NAMALWA (cell line): ENCODE data around the gene NPSR1.
A peak's percentile ranks its signal among the peaks of the same experiment; 100 is the strongest.

Experiments
- DNase-seq: peaks from one replicate; pipeline ENCODE4 v3.0.0-alpha.2; 2015; ENCODE audit warnings: low spot score

NPSR1 gene

DNA sequence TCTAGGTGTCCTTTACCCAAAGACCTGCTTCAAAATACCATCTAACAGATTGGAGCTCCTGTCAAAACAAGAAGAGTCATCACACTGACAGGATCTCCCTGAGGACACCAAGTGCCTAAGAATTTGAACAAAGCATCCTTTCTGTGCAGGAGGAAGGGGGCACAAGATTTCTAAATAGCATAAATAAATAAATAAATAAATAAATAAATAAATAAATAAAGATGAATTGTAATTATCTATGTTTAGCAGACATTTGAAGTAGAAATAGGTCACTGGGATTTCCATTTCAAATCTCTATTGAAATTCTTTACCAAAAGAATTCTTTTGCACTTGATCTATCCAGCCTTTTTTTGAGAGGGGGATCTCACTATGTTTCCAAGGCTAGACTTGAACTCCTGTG, 65.3 kb downstream of the NPSR1 start:
- no peak for DNase-seq

DNA sequence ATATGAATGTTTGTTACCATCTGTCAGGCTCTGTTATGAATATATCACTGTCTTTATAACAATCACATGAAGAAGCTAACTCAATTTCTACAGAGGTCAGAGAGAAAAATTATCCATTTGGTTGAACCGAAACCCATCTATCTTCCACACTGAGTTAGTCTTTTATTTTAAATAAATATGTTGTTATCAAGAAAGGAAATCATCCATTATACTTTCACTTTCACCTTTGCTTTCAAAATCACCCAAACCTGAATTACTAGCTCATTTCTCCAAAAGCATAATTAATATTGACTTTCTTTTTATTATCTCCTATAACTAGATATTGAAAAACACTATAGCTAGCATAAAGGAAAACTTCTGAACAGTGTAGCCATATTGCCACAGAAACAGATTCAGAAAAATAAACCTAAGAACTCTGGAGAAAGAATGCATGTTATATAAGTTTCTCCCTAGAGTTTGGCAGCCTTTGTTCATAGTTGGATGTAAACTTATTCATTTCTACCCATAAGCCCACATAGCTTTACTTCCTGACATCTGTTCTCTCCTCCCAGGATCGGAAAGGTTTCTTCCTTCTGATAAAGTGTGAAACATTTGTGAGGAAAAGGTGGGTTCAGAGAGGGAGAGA, 66.0 kb downstream of the NPSR1 start:
- no peak for DNase-seq

DNA sequence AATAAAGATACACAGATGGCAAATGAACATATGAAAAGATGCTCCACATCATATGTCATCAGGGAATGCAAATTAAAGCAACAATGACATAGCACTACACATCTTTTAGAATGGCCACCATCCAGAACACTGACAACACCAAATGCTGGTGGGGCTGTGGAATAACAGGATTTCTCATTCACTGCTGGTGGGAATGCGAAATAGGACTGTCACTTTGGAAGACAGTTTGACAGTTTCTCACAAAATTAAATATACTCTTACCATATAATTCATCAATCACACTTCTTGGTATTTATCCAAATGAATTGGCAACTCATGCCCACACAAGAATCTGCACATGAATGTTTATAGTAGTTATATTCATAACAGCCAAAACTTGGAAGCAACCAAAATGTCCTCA, 68.2 kb downstream of the NPSR1 start:
- no peak for DNase-seq

DNA sequence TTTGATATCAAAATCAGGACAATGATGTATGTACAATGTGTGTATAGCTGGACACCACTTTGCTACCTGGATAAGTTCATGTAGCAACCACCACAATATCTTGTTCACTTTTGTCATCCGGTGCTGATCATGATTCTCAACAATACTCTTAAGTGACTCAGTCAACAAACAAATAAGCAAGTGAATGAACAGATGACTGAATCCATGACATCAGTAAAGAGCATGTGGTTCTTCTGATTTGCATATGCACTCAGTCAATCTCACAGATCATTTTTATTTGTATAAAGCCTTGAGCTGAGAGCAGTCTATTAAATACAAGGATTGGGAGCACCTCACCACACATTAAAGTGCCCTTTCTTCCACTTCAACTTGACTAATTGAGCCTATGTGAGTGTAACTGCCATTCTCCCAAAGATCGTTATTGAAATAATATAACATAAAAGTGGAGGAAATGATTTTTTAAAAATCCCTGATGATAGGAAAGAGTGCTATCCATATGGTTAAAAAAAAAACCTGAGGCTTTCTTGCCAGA, 69.5 kb downstream of the NPSR1 start:
- peak; percentile 9 for DNase-seq

DNA sequence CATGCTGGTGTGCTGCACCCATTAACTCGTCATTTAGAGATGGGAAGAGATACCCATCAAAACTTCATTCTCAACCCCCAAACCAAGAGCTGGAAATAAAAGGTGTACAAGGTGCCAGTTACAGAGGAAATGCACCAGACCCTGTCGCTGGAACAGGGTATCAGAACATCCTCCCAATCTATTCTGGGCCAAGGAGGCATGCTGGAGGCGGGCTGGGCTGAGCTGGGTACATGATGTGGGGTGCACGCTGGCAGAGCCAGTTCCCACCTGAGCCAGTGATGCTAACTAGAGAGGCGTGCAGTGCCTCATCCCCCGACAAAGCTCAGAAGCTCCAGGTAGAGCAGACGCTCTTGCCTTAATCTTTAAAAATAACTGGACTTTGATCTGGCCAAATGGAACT, 70.1 kb downstream of the NPSR1 start:
- no peak for DNase-seq

DNA sequence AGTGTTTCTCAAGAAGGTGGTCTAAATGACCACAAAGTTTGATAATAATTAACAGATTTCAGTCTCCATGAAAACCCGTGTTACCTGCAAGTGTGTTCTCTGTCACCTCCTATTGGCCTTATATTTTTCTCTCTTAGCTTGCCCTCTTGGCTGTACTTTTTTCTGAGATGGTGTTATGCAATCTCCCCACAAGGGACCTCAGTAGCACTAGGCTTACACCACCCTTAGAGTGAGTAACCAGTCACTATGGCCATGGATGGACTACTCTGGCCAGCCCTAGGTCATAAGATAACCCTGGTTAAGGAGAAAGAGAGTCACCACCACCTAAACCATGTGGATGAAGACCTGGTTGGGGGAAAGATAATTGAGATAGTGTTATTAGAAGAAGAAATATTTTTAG, 76.8 kb downstream of the NPSR1 start:
- DNase-seq, result peak; percentile 9

DNA sequence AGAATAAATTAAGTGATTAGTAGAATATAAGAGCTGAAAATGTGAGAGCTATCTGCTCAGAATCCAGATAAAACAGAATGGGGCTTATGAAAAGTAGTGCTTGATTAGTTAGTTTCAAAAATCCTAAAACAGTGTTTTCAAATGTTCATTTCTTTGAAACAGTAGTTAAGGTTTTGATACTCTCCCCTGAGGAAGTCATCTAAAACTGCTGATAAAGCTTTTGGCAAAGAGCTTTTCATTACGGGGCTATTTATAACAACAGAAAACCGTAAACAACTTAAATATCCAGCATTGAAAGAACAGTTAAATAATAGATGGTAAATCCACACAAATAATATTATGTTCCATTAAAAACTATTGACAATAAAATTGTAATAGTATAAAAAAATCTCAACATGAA, 77.5 kb downstream of the NPSR1 start:
- no peak for DNase-seq

DNA sequence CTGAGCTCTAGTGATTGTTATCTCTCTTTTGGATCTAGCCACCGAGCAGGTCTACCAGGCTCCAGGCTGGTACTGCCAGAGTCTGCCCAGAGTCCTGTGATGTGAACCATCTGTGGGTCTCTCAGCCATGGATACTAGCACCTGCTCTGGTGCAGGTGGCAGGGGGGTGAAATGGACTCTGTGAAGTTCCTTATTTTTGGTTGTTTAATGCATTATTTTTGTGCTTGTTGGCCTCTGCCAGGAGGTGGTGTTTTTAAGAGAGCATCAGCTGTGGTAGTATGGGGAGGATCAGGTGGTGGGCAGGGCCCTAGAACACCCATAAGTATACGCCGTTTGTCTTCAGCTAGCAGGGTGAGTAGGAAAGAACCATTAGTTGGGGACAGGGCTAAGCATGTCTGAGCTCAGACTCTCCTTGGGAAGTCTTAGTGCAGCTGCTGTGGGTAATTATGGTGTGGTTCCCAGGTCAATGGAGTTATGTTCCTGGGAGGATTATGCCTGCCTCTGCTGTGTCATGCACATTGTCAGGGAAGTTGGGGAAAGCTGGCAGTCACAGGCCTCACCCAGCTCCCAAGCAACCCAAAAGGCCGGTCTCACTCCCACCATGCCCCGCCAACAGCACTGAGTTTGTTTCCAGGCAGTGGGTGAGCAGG, 81.8 kb downstream of the NPSR1 start:
- DNase-seq, result peak; percentile 17

DNA sequence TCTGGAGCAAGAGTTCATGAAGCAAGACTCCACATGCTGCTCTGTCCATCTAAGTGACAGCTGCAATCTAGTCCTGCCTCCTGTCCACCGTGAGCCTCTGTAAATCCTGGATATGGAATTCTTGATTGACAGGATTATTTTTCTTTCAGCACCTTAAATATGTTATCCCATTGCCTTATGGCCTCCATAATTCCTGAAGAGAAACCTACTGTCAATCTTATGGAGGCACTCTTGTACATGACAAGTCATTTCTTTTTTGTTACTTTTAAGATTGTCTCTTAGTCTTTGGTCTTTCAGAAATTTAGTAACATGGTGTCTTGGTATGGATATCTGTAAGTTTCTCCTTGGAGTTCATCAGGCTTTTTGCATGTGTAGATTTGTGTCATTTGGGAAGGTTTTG, 82.8 kb downstream of the NPSR1 start:
- no peak for DNase-seq

DNA sequence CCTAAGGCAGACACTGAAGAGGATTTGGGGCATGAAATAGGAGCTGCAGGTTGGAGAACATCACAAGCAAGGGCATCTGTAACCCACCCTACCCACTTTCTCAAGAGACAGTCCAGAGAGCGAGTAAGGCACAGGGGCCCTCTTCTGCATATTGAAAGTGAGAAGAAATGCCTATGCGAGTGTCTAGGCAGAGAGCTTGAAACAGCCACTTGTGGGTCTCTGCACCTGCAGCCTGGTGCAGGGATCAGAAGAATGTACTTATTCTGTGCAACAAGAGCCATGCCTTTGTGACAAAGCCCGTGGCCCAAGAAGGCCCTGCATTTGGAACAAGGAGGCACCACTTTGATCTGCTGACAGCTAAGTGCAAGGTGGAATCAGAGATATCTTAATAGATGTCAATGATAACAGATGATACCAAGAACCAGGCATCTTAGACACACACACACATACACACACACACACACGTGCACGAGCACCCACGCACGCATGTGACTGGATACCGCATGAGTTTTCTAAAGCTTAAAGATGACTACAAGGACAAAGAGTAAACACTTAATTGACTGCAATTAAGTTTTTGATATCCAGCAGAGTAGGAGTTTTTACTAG, 89.3 kb downstream of the NPSR1 start:
- DNase-seq, result no peak

DNA sequence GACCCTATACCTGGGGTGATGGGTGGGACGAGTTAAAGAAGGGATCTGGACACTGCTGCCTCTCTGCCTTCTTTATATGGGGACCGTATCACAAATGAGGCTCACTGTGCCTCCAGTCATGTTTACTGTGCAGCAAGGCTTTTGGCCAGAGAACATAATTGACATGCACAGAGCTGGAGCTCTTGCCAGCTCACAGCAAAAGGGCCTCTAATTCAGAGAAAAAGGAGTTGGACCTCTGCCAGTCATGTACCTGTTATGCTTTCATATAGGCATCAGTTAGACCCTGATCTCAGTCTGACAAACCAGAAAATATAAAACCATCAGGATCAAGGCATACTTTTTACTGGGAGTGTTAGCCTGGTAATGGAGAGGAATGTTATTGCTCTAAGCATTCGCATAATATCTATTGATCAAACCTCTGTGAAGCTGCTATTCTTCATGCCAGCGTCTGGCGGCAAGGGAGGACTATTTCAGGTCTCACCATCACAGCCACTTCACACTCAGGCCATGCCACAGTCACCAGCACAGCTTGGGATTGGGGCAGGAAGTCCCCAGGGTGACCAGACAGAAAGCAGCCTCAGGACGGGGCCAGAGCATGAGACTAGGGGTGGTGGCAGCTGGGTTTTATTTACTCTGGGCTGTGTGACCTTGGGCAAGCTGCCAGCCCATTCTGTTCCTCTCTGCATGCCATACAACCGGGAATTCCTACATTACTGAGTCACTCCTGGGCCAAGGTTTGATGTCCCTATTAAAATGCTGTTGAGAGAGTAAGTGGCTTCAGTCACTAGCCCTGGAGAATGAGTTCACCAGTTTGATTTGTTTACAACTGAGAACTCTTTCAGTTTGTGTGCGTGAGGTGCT, 90.1 kb downstream of the NPSR1 start:
- DNase-seq, result no peak

DNA sequence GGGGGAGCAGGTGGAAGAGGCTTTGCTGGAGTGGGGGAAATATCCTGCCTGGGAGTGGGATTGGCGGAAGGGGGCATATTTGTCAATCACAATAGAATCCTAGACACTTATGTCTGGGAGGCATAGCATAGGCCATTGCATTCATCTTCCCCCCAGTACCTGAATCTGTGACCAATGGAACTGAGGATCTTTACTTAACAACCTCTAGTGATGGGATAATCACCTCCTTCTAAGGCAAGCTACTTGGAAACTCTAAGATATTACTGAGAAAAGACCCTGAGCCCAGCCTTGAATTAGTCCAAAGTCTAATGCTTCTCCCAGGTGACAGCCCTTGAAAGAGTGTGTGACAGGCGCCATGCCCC, 90.7 kb downstream of the NPSR1 start:
- no peak for DNase-seq

DNA sequence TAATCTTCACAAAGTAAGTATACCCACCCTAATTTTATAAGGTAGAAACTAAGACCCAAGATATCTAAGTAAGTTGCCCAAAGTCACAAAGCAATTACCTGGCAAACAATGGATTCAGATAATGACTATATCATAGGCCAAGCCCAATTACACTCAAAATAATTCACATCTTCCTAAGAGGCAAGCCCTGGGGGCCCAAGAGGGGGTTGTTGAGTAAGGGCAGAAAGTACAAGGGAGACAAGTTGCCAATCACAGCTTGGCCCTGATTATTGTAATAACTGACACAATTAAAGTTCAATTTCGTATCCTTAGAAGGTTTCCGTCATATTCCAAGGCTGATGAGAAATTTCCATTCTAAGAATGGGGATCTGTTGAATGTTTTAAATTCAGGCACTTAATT, 91.4 kb downstream of the NPSR1 start:
- DNase-seq, result no peak

DNA sequence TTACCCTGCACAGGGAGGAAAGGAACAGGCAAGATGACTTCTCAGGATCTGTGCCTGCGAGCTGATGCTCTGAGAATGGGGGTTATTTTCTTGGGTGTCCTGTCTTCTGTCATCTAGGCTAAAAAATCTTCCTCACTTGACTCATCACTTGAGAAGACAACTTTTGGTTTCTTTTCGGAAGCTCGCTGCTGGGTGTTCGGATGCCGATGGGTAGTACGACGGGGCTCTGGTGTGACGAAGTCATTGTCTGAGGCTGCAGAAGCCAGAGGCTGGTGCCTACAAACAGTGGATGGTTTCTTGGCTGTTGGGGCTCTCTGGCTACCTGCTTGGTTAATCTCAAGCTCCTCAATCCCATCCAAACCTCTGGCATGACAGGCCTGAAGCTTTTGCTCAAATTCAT, 92.2 kb downstream of the NPSR1 start:
- no peak for DNase-seq

DNA sequence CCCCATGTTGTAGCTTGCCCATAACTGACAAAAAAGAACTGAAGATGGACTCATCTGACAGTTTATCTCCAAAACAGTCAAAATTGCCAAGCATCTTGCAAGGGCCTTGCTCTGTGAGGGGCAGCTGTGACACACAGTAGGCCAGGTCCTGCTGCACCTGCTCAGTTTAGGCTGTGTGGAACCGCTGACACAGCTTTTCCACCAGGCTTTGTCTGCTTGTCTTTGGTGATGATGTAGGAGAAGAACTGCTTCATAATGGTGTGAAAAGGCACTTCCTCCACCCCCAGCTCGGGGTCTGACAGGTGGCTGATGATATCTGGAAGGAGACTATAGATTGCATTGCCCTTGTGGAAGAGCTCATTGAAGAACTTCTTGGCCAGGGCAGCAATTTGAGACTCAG, 92.6 kb downstream of the NPSR1 start:
- DNase-seq, result no peak

DNA sequence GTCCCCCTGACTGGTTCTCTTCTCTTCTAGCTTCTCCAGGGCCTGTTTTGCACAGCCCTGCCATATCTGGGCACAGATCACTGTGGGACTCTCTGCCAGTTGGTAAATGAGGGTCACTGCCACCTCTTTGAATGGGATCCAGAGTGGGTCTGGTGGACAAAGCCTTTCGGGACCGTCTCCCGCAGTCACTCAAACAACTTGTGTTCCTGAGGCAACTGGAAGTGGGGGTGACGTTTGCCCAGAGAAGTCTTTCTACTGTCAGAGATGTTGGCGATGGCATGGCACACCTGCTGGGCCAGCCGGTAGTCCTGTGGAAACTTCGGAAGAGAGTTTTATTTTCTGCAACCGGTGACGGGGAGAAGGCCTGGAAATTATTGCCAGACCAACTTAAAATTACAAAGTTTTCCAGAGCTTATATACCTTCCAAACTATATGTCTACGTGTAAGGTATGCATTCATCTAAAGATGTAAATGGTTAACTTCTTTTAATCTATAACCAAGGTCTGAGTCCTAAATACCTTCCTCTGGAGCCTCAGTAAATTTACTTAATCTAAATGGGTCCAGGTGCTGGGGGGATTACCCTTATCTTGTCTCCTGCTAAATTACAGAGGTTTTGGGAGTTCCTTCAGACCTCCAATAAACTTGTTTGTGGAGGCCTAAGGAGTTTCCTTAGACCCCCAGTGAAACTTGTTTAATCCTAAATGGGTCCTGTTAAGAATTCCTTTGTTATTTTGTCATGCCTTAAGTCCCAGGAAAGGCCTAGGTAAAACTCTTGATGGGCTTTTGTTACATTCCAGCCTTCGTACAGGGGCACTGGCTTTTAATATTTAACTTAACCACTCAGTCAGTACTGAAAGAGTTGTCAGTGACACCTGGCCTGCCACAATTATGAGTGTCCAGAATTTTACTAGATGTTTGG, 94.0 kb downstream of the NPSR1 start:
- DNase-seq, result no peak

DNA sequence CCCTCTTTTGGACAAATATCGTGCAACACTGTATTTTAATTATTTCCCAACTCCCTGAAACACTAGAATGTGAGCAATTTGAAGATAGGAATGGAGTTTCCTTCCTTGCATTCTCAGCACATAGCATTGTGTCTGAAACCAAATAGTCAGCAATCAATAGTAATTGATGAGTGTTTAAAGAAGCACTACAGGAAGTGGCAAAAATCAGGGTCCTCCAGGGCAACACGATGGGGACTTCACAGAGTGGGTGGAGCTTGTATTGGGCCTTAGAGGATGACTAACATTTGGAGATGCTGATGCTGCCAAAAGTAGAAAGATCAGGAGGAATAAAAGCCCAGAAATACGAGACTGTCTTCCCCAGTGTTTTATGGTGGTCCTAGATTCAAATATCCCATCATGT, 94.9 kb downstream of the NPSR1 start:
- no peak for DNase-seq

DNA sequence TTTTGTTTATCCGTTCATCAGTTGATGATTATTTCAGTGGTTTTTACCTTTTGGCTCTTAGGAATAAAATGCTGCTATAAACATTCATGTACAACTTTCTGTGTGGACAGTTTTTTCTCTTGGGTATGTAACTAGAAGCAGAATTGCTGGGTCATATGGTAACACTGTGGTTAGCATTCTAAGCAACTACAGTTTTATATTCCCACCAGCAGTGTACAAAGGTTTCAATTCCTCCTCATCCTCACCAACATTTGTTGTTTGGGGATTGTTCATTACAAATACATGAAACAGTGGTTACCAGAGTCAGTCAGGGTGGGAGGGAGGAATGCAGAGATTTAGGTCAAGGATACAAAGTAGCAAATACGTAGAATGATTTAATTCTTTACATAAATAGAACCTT, 97.0 kb downstream of the NPSR1 start:
- no peak for DNase-seq

DNA sequence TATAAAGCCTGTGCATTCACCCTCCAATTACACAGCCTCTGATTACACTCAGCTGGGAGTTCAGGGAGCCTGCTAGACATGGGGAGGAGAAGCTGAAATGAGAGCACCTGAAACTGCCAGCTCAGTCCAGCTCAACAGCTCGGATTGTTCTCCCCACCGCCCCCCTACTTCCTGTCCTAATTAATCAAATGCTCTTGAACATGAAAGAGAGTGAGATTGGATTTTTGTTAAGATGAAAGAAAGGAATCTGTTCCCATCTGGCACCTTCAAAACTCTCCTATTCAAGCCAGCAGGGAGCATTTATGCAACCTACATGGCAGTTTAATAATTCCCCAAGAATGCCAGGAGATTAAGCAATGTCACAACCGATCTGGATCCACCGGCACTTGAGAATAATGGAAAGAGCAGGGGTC, 98.0 kb downstream of the NPSR1 start:
- DNase-seq, result no peak

DNA sequence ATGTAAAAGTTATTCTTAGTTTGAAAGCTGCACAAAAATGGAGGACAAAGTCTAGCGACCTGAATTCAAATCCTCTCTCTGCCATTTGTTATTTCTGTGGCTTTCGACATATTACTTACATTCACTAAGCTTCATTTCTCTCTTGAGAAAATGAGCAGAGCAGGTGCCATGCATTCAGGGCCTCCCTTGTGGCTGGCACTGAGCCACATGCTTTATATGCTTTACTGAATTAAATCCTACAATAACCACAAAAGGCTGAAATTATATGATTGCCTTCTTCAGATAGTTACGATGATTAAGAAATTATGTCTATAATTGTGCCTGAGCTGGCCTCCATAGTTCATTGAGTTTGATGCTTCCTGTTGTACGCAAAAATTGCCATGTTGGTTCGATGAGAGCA, 98.7 kb downstream of the NPSR1 start:
- DNase-seq, result no peak

DNA sequence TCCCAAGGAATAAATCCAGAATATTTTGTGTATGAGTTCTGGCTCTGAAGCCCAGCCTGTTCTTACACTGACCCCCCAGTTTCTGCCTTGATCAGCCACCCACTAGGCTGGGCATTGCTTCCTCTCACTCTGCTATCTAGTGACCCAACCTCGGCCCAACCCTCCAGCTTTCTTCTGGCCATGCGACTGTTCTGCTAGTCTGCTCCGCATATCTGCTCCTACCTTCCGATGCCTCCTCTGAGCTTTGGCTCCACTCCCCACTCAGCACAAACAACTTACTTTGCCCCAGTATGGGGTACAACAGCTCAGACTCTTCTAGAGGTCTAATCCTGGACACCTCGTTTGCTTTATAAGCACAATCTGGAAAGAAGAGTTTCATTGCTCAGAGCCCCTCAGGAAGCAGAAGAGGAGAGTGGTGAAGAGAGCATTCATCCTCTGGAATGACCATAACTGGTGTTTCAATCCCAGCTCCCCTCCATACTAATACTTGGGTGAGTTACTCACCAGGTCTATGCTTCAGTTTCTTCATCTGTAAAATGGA, 99.6 kb downstream of the NPSR1 start:
- DNase-seq, result no peak
